H1 (cell line): Measurements from ENCODE around the gene OR2AG1. TPM values are rescaled to one million over a fixed set of nuclear protein-coding genes. Genes with fewer than 3 reads are reported as not detected.

Source experiments
- CTCF ChIA-PET: fragments of 300-600 bp; sonication (Branson Sonifier 250); formaldehyde crosslinking; loops from one replicate; lab custom pipeline; 2021; ENCODE audit not compliant: partially characterized antibody; lab: Charles Lee
- POLR2A ChIA-PET: fragments of 300-600 bp; sonication (Branson Sonifier 250); formaldehyde crosslinking; loops from one replicate; lab custom pipeline; 2021; ENCODE audit warnings: inconsistent platforms; ENCODE audit not compliant: partially characterized antibody; lab: Charles Lee
- DNase-seq, 2 experiments: peaks; one replicate each; pipeline versions ENCODE4 v3.0.0 to v3.0.0-alpha.2; 2010 to 2022; ENCODE audit warnings: low spot score in 2 of 2, low read depth in 1 of 2, mixed read lengths in 1 of 2
- FAIRE-seq: peaks from 2 replicates; lab custom pipeline; 2011; peaks lifted over from hg19 to GRCh38; lab: Jason Lieb, UNC
- H2AFZ ChIP-seq: 2 replicates; pipeline ENCODE4 v1.8.1; 2012; ENCODE audit warnings: low read length, inconsistent platforms
- H2AK5ac ChIP-seq: 2 replicates; pipeline ENCODE4 v1.6.1; 2013; ENCODE audit warnings: low read depth, low read length
- H2BK120ac ChIP-seq: replicated peaks from 2 replicates; pipeline ENCODE3; 2013; ENCODE audit warnings: low read depth, low read length, inconsistent platforms
- H2BK12ac ChIP-seq: 2 replicates; pipeline ENCODE4 v1.6.1; 2013; ENCODE audit warnings: low read depth, low read length
- H2BK15ac ChIP-seq: 2 replicates; pipeline ENCODE4 v1.6.1; 2013; ENCODE audit warnings: low read length
- H2BK20ac ChIP-seq: 2 replicates; pipeline ENCODE4 v1.6.1; 2013; ENCODE audit warnings: low read length
- H2BK5ac ChIP-seq: 2 replicates; pipeline ENCODE4 v1.6.1; 2013; ENCODE audit warnings: low read depth, low read length
- H3K14ac ChIP-seq: 2 replicates; pipeline ENCODE4 v1.6.1; 2013; ENCODE audit warnings: inconsistent platforms; ENCODE audit not compliant: insufficient read length
- H3K18ac ChIP-seq: 2 replicates; pipeline ENCODE4 v1.6.1; 2013; ENCODE audit warnings: low read length; ENCODE audit errors: extremely low read depth
- H3K23ac ChIP-seq: 2 replicates; pipeline ENCODE4 v1.6.1; 2013; ENCODE audit warnings: inconsistent platforms; ENCODE audit not compliant: insufficient read length
- H3K23me2 ChIP-seq: 2 replicates; pipeline ENCODE4 v1.6.1; 2013; ENCODE audit warnings: low read depth, low read length
- H3K27ac ChIP-seq: 2 replicates; pipeline ENCODE4 v1.6.1; 2011; ENCODE audit warnings: low read depth, low read length, inconsistent platforms
- H3K27me3 ChIP-seq, 4 experiments: replicated peaks in 1 of 4; 1 replicate in 1 of 4; 2 replicates in 3 of 4; pipeline versions ENCODE4 v1.6.1 to v1.8.1; 2011 to 2013; ENCODE audit warnings: low read length in 3 of 4, mild to moderate bottlenecking in 3 of 4, inconsistent platforms in 2 of 4, mixed read lengths in 2 of 4, moderate library complexity in 1 of 4; ENCODE audit not compliant: control insufficient read depth in 3 of 4, insufficient read depth in 3 of 4; ENCODE audit errors: extremely low read depth in 1 of 4
- H3K36me3 ChIP-seq, 4 experiments: 2 replicates each; pipeline versions ENCODE4 v1.6.1 to v1.8.1; 2011 to 2013; ENCODE audit warnings: mild to moderate bottlenecking in 4 of 4, low read length in 3 of 4, moderate library complexity in 2 of 4, control low read depth in 1 of 4, inconsistent platforms in 1 of 4; ENCODE audit not compliant: insufficient read depth in 4 of 4, control insufficient read depth in 2 of 4
- H3K4ac ChIP-seq: replicated peaks from 2 replicates; pipeline ENCODE3; 2013; ENCODE audit warnings: low read length, low read depth, mixed read lengths, inconsistent platforms; ENCODE audit not compliant: insufficient read length
- H3K4me1 ChIP-seq, 4 experiments: replicated peaks in 1 of 4; 1 replicate in 1 of 4; 2 replicates in 3 of 4; pipeline versions ENCODE4 v1.6.1 to v1.8.1; 2011 to 2013; ENCODE audit warnings: low read length in 3 of 4, inconsistent platforms in 2 of 4, mixed read lengths in 1 of 4; ENCODE audit not compliant: insufficient read depth in 4 of 4, control insufficient read depth in 3 of 4
- H3K4me2 ChIP-seq, 2 experiments: 2 replicates each; pipeline versions ENCODE4 v1.6.1 to v1.8.1; 2011 to 2013; ENCODE audit warnings: low read depth in 2 of 2, low read length in 2 of 2, control low read depth in 1 of 2, inconsistent platforms in 1 of 2, mild to moderate bottlenecking in 1 of 2; ENCODE audit not compliant: insufficient read depth in 1 of 2
- H3K4me3 ChIP-seq, 4 experiments: fragments of 200-600, 300-600 bp in 1 of 4; sonication (generic), shearing (Covaris generic), sonication (Bioruptor Twin) in 1 of 4; 2 replicates each; pipeline versions ENCODE4 v1.5.1 to v1.8.1; 2011 to 2016; ENCODE audit warnings: low read length in 4 of 4, low read depth in 3 of 4, control low read depth in 2 of 4, inconsistent platforms in 2 of 4, mild to moderate bottlenecking in 2 of 4, mixed read lengths in 1 of 4, moderate library complexity in 1 of 4; ENCODE audit not compliant: insufficient read depth in 2 of 4; ENCODE audit errors: extremely low read depth in 1 of 4
- H3K56ac ChIP-seq: replicated peaks from 2 replicates; pipeline ENCODE3; 2013; ENCODE audit warnings: low read depth, mild to moderate bottlenecking, mixed read lengths, low read length, inconsistent platforms; ENCODE audit not compliant: insufficient read length
- H3K79me1 ChIP-seq: 2 replicates; pipeline ENCODE4 v1.6.1; 2013; ENCODE audit warnings: low read depth, low read length, control low read depth
- H3K79me2 ChIP-seq, 2 experiments: 2 replicates each; pipeline versions ENCODE4 v1.6.1 to v1.8.1; 2012 to 2013; ENCODE audit warnings: low read length in 2 of 2, mild to moderate bottlenecking in 2 of 2, inconsistent platforms in 1 of 2; ENCODE audit not compliant: insufficient read depth in 2 of 2, control insufficient read depth in 1 of 2
- H3K9ac ChIP-seq, 4 experiments: replicated peaks in 1 of 4; 1 replicate in 1 of 4; 2 replicates in 3 of 4; pipeline versions ENCODE4 v1.6.1 to v1.8.1; 2011 to 2013; ENCODE audit warnings: low read depth in 3 of 4, low read length in 3 of 4, control low read depth in 2 of 4, mild to moderate bottlenecking in 2 of 4, moderate library complexity in 2 of 4, inconsistent platforms in 1 of 4; ENCODE audit errors: extremely low read depth in 1 of 4
- H3K9me3 ChIP-seq, 2 experiments: 2 replicates each; pipeline versions ENCODE4 v1.6.1 to v1.8.1; 2012 to 2013; ENCODE audit warnings: mild to moderate bottlenecking in 2 of 2, moderate library complexity in 2 of 2, control low read depth in 1 of 2, inconsistent platforms in 1 of 2, low read depth in 1 of 2, low read length in 1 of 2, mixed read lengths in 1 of 2; ENCODE audit not compliant: insufficient read depth in 2 of 2
- H4K20me1 ChIP-seq, 2 experiments: replicated peaks in 1 of 2; 2 replicates each; pipeline versions ENCODE3 to v1.8.1; 2011 to 2013; ENCODE audit warnings: inconsistent platforms in 2 of 2, low read length in 2 of 2, mild to moderate bottlenecking in 1 of 2; ENCODE audit not compliant: insufficient read depth in 2 of 2, control insufficient read depth in 1 of 2
- H4K5ac ChIP-seq: 2 replicates; pipeline ENCODE4 v1.6.1; 2013; ENCODE audit warnings: low read length, low read depth, mixed read lengths, inconsistent platforms; ENCODE audit not compliant: insufficient read length
- H4K8ac ChIP-seq: 2 replicates; pipeline ENCODE4 v1.8.0; 2013; ENCODE audit warnings: mild to moderate bottlenecking, moderate library complexity, low read length, inconsistent platforms; ENCODE audit not compliant: insufficient read depth; ENCODE audit errors: extremely low read depth
- H4K91ac ChIP-seq: replicated peaks from 2 replicates; pipeline ENCODE3; 2013; ENCODE audit warnings: low read length, mixed read lengths, inconsistent platforms; ENCODE audit not compliant: insufficient read length
- BACH1 ChIP-seq: IDR thresholded peaks from 2 replicates; pipeline ENCODE4 v1.6.1; 2012; ENCODE audit warnings: low read length, improper control_type of control experiment
- CBX5 ChIP-seq: fragments of 300-800, 300-1000 bp; sonication (generic); IDR thresholded peaks from 2 replicates; pipeline ENCODE4 v1.7.1; 2016; ENCODE audit warnings: antibody characterized with exemption, low read length, low read depth
- CEBPB ChIP-seq: IDR thresholded peaks from 2 replicates; pipeline ENCODE4 v1.6.1; 2012; ENCODE audit warnings: low read depth, low read length
- GABPA ChIP-seq: IDR thresholded peaks from 2 replicates; pipeline ENCODE4 v1.6.1; 2011; ENCODE audit warnings: mild to moderate bottlenecking, low read length, moderate library complexity, borderline replicate concordance; ENCODE audit not compliant: insufficient read depth
- HDAC2 ChIP-seq, 2 experiments: fragments of 300-600 bp in 1 of 2; sonication (generic) in 1 of 2; IDR thresholded peaks; 2 replicates each; pipeline ENCODE4 v1.6.1; 2011 to 2012; ENCODE audit warnings: low read depth in 2 of 2, low read length in 2 of 2, mild to moderate bottlenecking in 2 of 2, moderate library complexity in 2 of 2, borderline replicate concordance in 1 of 2, inconsistent platforms in 1 of 2
- KDM1A ChIP-seq: fragments of 200-600, 300-600 bp; sonication (generic); IDR thresholded peaks from 2 replicates; pipeline ENCODE4 v1.7.1; 2016; ENCODE audit warnings: mild to moderate bottlenecking, low read length, borderline replicate concordance
- SP1 ChIP-seq: IDR thresholded peaks from 2 replicates; pipeline ENCODE4 v1.6.1; 2011; ENCODE audit warnings: low read depth, low read length
- SP4 ChIP-seq: IDR thresholded peaks from 2 replicates; pipeline ENCODE4 v1.6.1; 2012; ENCODE audit warnings: low read length, inconsistent platforms
- SUZ12 ChIP-seq: fragments of 200-600 bp; sonication (generic); IDR thresholded peaks from 2 replicates; pipeline ENCODE4 v1.6.1; 2012; ENCODE audit warnings: mild to moderate bottlenecking, inconsistent platforms, low read length, moderate library complexity, mixed read lengths
- WGBS, 2 experiments: shearing (Covaris generic) in 1 of 2; methylation state at CpG; one replicate each; pipeline versions ENCODE4 v1.1.6 to v1.1.7; 2013 to 2015; ENCODE audit warnings: low lambda C conversion rate in 2 of 2, mixed read lengths in 2 of 2, inconsistent platforms in 1 of 2, low coverage in 1 of 2, missing lambda C conversion rate in 1 of 2; ENCODE audit not compliant: insufficient replicate concordance in 2 of 2, insufficient coverage in 1 of 2, insufficient read length in 1 of 2; ENCODE audit errors: extremely low coverage in 1 of 2, missing lambda C conversion rate in 1 of 2; 5-methylcytosine and 5-hydroxymethylcytosine counted together
- polyA plus RNA-seq, 7 experiments: library from polyadenylated mRNA; depleted of rRNA in 3 of 7; stranded (reverse) in 5 of 7; unstranded in 2 of 7; fragments of >200 nt in 5 of 7; fragments of 200-250 nt in 2 of 7; gene quantifications; 1 replicate in 5 of 7; 2 replicates in 1 of 7; 4 replicates in 1 of 7; pipeline versions ENCODE4 v1.2.1 to v1.2.3, GENCODE V29; 2011 to 2013; ENCODE audit warnings: missing spikeins in 2 of 7, mixed read lengths in 2 of 7
- total RNA-seq: library from RNA; stranded (reverse); fragmentation: NEBNext Ultra II Directional; extraction: Animal tissue kit (Norgen Biotek cat#: 25700); gene quantifications from 2 replicates; pipeline ENCODE4 v1.2.1, GENCODE V29; 2021
- TF ChIP-seq, protein P1 (sequence below), 3 experiments: IDR thresholded peaks; 1 replicate in 2 of 3; 2 replicates in 1 of 3; pipeline versions ENCODE4 v1.5.1 to v1.6.1; 2011; ENCODE audit warnings: low read length in 3 of 3, mild to moderate bottlenecking in 3 of 3, inconsistent platforms in 2 of 3, low read depth in 1 of 3, moderate library complexity in 1 of 3; ENCODE audit not compliant: insufficient read depth in 1 of 3; ENCODE audit errors: control extremely low read depth in 1 of 3
- TF ChIP-seq, protein P2 (sequence below): IDR thresholded peaks from 2 replicates; pipeline ENCODE4 v1.6.1; 2012; ENCODE audit warnings: inconsistent platforms

Gene OR2AG1
- total and polyA plus RNA-seq, 2 of the 8 experiments (the other 6 are each of a cell fraction or from before 2014, with no cell fraction given): not detected

DNA sequence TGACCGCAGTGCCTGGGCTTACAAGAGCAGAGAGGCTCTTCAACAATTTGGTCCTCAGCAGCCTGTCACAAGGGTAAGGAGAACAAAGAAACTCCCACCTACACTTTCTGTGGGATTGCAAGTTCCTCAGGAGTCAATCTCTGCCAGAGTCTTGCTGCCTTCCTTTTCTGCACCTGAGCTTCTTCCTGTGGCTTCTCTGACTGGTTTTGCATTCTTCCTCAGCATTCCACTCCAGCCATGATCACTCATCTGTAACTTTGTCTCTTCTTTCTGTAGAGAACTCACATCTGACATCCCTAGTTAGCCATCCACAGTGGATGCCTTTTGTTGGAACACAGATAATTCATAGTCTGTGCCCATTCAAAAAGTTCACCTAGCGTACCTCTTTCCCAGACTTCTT lies 30.8 kb downstream of the OR2AG1 start:
- H3K56ac ChIP-seq: no peak overlapping the region
- H3K14ac ChIP-seq: no peak overlapping the region
- H3K23me2 ChIP-seq: no peaks in the 10 kb centered on the region
- H3K27me3 ChIP-seq: no peaks in the 10 kb centered on the region
- WGBS, 2 experiments: 76% methylated on average over 2 of the region's 2 CpGs; no CpG with 5 or more reads in 1 of the 2 experiments
- H3K4me3 ChIP-seq: no peak overlapping the region
- H2BK15ac ChIP-seq: no peak overlapping the region
- no peaks in the 10 kb centered on the region for H3K79me1 ChIP-seq
- ChIA-PET POLR2A (no interaction called here), CTCF (interaction anchor here (0.6 to 3.2 kb wide), 5 partner anchors 11 to 676 kb away, joined by 3 to 34 read pairs (median 10); partner anchors contain the start of genes NLRP14 and ZNF214)
- H2BK120ac ChIP-seq: no peak overlapping the region
- FAIRE-seq (no peak), DNase-seq (no peak)
- no peak overlapping the region for H3K27ac ChIP-seq
- H2BK20ac ChIP-seq: no peak overlapping the region
- no peak overlapping the region for H3K4ac ChIP-seq
- H3K9me3 ChIP-seq: no peaks in the 10 kb centered on the region
- H4K5ac ChIP-seq: no peak overlapping the region
- no peaks in the 10 kb centered on the region for H3K79me2 ChIP-seq
- no peaks in the 10 kb centered on the region for H3K36me3 ChIP-seq
- H2AFZ ChIP-seq: no peak overlapping the region
- peaks cover 0 to 5% (median 0%) of the 10 kb centered on the region in 4 experiments; a peak in 3 of 7 replicates for H3K4me1 ChIP-seq
- no peak overlapping the region for H2BK5ac ChIP-seq
- H4K8ac ChIP-seq: no peak overlapping the region
- no peak overlapping the region for H2AK5ac ChIP-seq
- H4K20me1 ChIP-seq: no peaks in the 10 kb centered on the region
- no peak overlapping the region for H3K23ac ChIP-seq
- no peak overlapping the region for H3K9ac ChIP-seq
- H3K4me2 ChIP-seq: no peak overlapping the region
- no peak overlapping the region for H2BK12ac ChIP-seq
- H3K18ac ChIP-seq: no peak overlapping the region
- H4K91ac ChIP-seq: no peak overlapping the region
- no peak for TF ChIP-seq SP1
- TF ChIP-seq, protein P1, sequence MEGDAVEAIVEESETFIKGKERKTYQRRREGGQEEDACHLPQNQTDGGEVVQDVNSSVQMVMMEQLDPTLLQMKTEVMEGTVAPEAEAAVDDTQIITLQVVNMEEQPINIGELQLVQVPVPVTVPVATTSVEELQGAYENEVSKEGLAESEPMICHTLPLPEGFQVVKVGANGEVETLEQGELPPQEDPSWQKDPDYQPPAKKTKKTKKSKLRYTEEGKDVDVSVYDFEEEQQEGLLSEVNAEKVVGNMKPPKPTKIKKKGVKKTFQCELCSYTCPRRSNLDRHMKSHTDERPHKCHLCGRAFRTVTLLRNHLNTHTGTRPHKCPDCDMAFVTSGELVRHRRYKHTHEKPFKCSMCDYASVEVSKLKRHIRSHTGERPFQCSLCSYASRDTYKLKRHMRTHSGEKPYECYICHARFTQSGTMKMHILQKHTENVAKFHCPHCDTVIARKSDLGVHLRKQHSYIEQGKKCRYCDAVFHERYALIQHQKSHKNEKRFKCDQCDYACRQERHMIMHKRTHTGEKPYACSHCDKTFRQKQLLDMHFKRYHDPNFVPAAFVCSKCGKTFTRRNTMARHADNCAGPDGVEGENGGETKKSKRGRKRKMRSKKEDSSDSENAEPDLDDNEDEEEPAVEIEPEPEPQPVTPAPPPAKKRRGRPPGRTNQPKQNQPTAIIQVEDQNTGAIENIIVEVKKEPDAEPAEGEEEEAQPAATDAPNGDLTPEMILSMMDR (IDR thresholded peaks at IDR 0.05; ENCODE audit: control extremely low read depth in 1 of 3, insufficient read depth in 1 of 3, low read depth in 1 of 3, low read length in 3 of 3): no peak
- TF ChIP-seq CBX5: no peak
- no peak for TF ChIP-seq KDM1A
- TF ChIP-seq, protein P2, sequence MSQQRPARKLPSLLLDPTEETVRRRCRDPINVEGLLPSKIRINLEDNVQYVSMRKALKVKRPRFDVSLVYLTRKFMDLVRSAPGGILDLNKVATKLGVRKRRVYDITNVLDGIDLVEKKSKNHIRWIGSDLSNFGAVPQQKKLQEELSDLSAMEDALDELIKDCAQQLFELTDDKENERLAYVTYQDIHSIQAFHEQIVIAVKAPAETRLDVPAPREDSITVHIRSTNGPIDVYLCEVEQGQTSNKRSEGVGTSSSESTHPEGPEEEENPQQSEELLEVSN: no peak
- TF ChIP-seq HDAC2 (IDR thresholded peaks at IDR 0.05; ENCODE audit: borderline replicate concordance in 1 of 2, low read depth in 2 of 2, low read length in 2 of 2): no peak
- TF ChIP-seq CEBPB: no peak
- TF ChIP-seq SP4: no peak
- no peak for TF ChIP-seq GABPA
- no peak for TF ChIP-seq BACH1
- no peak for TF ChIP-seq SUZ12
